ENCODE measurements around the gene PMEPA1. TPM values are rescaled to one million over a fixed set of nuclear protein-coding genes. Genes with fewer than 3 reads are reported as not detected.

The PMEPA1 gene
- total and polyA plus RNA-seq, 3 experiments from 2014 or later = 0.30 to 4.4 (median 3.8) TPM

DNA sequence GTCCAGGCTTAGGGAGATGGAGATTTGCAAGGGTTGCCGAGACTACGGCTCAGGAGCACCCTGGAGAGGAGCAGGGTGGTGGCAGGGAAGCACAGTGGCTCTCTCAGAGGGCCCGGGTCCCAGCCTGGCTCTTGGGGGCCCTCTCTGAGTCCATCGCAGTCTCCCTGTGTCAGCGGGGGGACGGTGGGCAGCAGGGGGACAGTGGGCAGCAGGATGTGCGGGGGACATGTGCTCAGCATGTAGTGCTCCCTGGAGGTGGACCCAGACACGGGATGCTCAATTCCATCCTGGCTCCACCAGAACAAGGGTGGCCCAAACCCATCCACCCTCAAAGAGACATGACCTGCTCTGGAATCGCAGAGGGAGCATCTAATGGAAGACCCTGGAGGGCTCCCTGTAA, 46.6 kb downstream of the PMEPA1 start:
- H3K9me3 Mint-ChIP-seq = no peaks in the 10 kb centered on the region
- H3K4me1 Mint-ChIP-seq = peaks cover 3 to 12% (median 5%) of the 10 kb centered on the region in 3 donors
- no peak overlapping the region for H3K27ac Mint-ChIP-seq
- ChIA-PET CTCF (interaction anchor here (1.0 kb wide), 1 partner anchor 40 kb away, joined by 3 read pairs; no protein-coding TSS in a partner anchor), POLR2A (no interaction called here)
- Histone ChIP-seq H3K27me3 (ENCODE audit: insufficient read depth, low read length, poor library complexity, severe bottlenecking) (no peaks in the 10 kb centered on the region), H3K27ac (ENCODE audit: low read depth, low read length) (no peak overlapping the region), H3K9me3 (ENCODE audit: low read length) (no peaks in the 10 kb centered on the region), H3K4me3 (ENCODE audit: low read length) (no peak overlapping the region), H3K4me1 (ENCODE audit: insufficient read depth, low read length) (peaks cover 4% of the 10 kb centered on the region), H3K36me3 (ENCODE audit: insufficient read depth, low read length) (no peaks in the 10 kb centered on the region)
- DNase-seq = peak in 1 of 5 donors; percentile 35
- peaks cover 0 to 2% of the 10 kb centered on the region in 2 donors for H3K27me3 Mint-ChIP-seq
- no peak overlapping the region for H3K4me3 Mint-ChIP-seq
- H3K36me3 Mint-ChIP-seq = peaks cover 0 to 6% (median 0%) of the 10 kb centered on the region in 3 donors

- DNase-seq = peak in 1 of 5 donors; percentile 29
- Mint-ChIP-seq H3K27me3 (peaks cover 0 to 2% of the 10 kb centered on the region in 2 donors), H3K4me1 (peaks cover 9 to 18% (median 11%) of the 10 kb centered on the region in 3 donors), H3K4me3 (no peak overlapping the region), H3K36me3 (peaks cover 0 to 11% (median 0%) of the 10 kb centered on the region in 3 donors), H3K27ac (no peak overlapping the region), H3K9me3 (no peaks in the 10 kb centered on the region)
- H3K4me1 ChIP-seq (ENCODE audit: insufficient read depth, low read length) = peaks cover 10% of the 10 kb centered on the region
- H3K4me3 ChIP-seq (ENCODE audit: low read length) = no peak overlapping the region
- H3K27ac ChIP-seq (ENCODE audit: low read depth, low read length) = no peak overlapping the region
- H3K36me3 ChIP-seq (ENCODE audit: insufficient read depth, low read length) = no peaks in the 10 kb centered on the region
- H3K9me3 ChIP-seq (ENCODE audit: low read length) = no peaks in the 10 kb centered on the region
- no peaks in the 10 kb centered on the region for H3K27me3 ChIP-seq (ENCODE audit: insufficient read depth, low read length, poor library complexity, severe bottlenecking)
- ChIA-PET CTCF (interaction anchor here (1.0 kb wide), 1 partner anchor 40 kb away, joined by 3 read pairs; no protein-coding TSS in a partner anchor), POLR2A (no interaction called here)
Observed at GRCh38 chr20:57662456-57663240, 47.2 kb downstream of the PMEPA1 start.

GRCh38 chr20:57661746-57662455, 47.9 kb downstream of the PMEPA1 start:
- CTCF ChIA-PET = interaction anchor here (1.0 kb wide), 1 partner anchor 39 kb away, joined by 3 read pairs; no protein-coding TSS in a partner anchor
- POLR2A ChIA-PET = no interaction called here
- H3K27ac ChIP-seq (ENCODE audit: low read depth, low read length) = no peak overlapping the region
- H3K36me3 ChIP-seq (ENCODE audit: insufficient read depth, low read length) = no peaks in the 10 kb centered on the region
- no peaks in the 10 kb centered on the region for H3K9me3 ChIP-seq (ENCODE audit: low read length)
- H3K27me3 ChIP-seq (ENCODE audit: insufficient read depth, low read length, poor library complexity, severe bottlenecking) = no peaks in the 10 kb centered on the region
- H3K9me3 Mint-ChIP-seq = no peaks in the 10 kb centered on the region
- no peak overlapping the region for H3K27ac Mint-ChIP-seq
- H3K27me3 Mint-ChIP-seq = peaks cover 0 to 2% of the 10 kb centered on the region in 2 donors
- H3K4me1 Mint-ChIP-seq = peaks cover 9 to 25% (median 15%) of the 10 kb centered on the region in 3 donors
- H3K4me1 ChIP-seq (ENCODE audit: insufficient read depth, low read length) = peaks cover 17% of the 10 kb centered on the region
- DNase-seq = peak in 1 of 5 donors; percentile 22
- H3K4me3 Mint-ChIP-seq = no peak overlapping the region
- peaks cover 0 to 11% (median 0%) of the 10 kb centered on the region in 3 donors for H3K36me3 Mint-ChIP-seq
- H3K4me3 ChIP-seq (ENCODE audit: low read length) = no peak overlapping the region

DNA sequence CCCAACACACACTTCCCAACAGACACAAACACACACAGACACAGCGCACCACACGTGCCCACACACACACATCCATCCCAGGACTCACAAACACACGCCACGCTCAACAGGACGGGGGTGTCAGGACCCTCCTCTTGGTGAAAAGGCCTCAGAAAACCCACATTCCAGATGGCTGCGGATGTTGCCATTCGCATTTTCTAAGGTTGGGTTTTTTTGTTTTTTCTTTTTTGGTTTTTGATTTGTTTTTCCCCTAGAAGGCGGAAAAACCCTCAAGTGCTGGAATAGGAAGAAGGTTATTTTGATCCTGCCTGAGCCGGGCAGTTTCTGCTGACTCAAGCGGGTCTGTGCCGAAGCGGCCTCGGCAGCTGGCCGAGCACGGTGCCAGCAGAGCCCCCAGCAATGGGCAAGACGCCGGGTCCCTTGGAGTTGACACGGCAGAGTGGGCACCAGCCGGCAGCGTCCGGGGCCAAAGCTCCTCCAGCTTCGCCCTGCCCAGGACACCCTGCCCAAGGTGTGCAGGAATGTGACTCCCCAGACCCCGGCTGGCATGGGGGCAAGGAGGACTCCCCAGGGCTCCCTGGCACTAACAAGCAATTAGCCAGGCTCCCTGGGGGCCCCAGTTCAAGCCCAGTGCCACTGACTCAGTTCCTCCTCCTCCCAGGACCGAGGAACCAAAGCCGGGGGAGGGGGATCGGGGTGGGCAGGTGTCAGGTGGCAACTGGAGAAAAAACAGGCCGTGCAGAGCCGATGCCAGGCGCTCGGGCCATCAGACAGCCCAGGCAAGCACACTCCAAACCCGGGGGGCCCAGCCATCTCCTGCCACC, 48.7 kb downstream of the PMEPA1 start:
- Mint-ChIP-seq H3K4me3 (no peak overlapping the region), H3K4me1 (peaks cover 9 to 32% (median 17%) of the 10 kb centered on the region in 3 donors), H3K36me3 (peaks cover 0 to 11% (median 0%) of the 10 kb centered on the region in 3 donors), H3K27ac (no peak overlapping the region), H3K27me3 (peaks cover 0 to 2% of the 10 kb centered on the region in 2 donors), H3K9me3 (no peaks in the 10 kb centered on the region)
- ChIA-PET POLR2A (no interaction called here), CTCF (no interaction called here)
- H3K4me1 ChIP-seq (ENCODE audit: insufficient read depth, low read length) = peaks cover 17% of the 10 kb centered on the region
- H3K27ac ChIP-seq (ENCODE audit: low read depth, low read length) = no peak overlapping the region
- DNase-seq = peak in 1 of 5 donors; percentile 29
- no peaks in the 10 kb centered on the region for H3K9me3 ChIP-seq (ENCODE audit: low read length)
- H3K36me3 ChIP-seq (ENCODE audit: insufficient read depth, low read length) = no peaks in the 10 kb centered on the region
- no peak overlapping the region for H3K4me3 ChIP-seq (ENCODE audit: low read length)
- H3K27me3 ChIP-seq (ENCODE audit: insufficient read depth, low read length, poor library complexity, severe bottlenecking) = no peaks in the 10 kb centered on the region

GRCh38 chr20:57660181-57660921, 49.5 kb downstream of the PMEPA1 start:
- Histone ChIP-seq H3K4me1 (ENCODE audit: insufficient read depth, low read length) (peaks cover 17% of the 10 kb centered on the region), H3K36me3 (ENCODE audit: insufficient read depth, low read length) (no peaks in the 10 kb centered on the region), H3K27ac (ENCODE audit: low read depth, low read length) (no peak overlapping the region), H3K9me3 (ENCODE audit: low read length) (no peaks in the 10 kb centered on the region), H3K27me3 (ENCODE audit: insufficient read depth, low read length, poor library complexity, severe bottlenecking) (no peaks in the 10 kb centered on the region), H3K4me3 (ENCODE audit: low read length) (no peak overlapping the region)
- Mint-ChIP-seq H3K27me3 (peaks cover 0 to 2% of the 10 kb centered on the region in 2 donors), H3K9me3 (no peaks in the 10 kb centered on the region), H3K36me3 (peaks cover 0 to 11% (median 0%) of the 10 kb centered on the region in 3 donors), H3K4me1 (peaks cover 9 to 33% (median 17%) of the 10 kb centered on the region in 3 donors), H3K27ac (no peak overlapping the region), H3K4me3 (no peak overlapping the region)
- DNase-seq = peak in 1 of 5 donors; percentile 7
- ChIA-PET POLR2A (no interaction called here), CTCF (interaction anchor here (1.4 kb wide), 1 partner anchor 62 kb away, joined by 5 read pairs; no protein-coding TSS in a partner anchor)

GRCh38 chr20:57659517-57660180, 50.2 kb downstream of the PMEPA1 start:
- ChIA-PET CTCF (interaction anchor here (1.4 kb wide), 1 partner anchor 62 kb away, joined by 5 read pairs; no protein-coding TSS in a partner anchor), POLR2A (interaction anchor here (0.5 kb wide), 1 partner anchor 26 kb away, joined by 4 read pairs; no protein-coding TSS in a partner anchor)
- no peak overlapping the region for H3K4me3 Mint-ChIP-seq
- H3K27ac Mint-ChIP-seq = peak overlapping the region in 1 of 8 donors; percentile 22
- H3K27me3 ChIP-seq (ENCODE audit: insufficient read depth, low read length, poor library complexity, severe bottlenecking) = no peaks in the 10 kb centered on the region
- H3K27ac ChIP-seq (ENCODE audit: low read depth, low read length) = no peak overlapping the region
- H3K9me3 Mint-ChIP-seq = no peaks in the 10 kb centered on the region
- peaks cover 10 to 33% (median 17%) of the 10 kb centered on the region in 3 donors for H3K4me1 Mint-ChIP-seq
- H3K27me3 Mint-ChIP-seq = peaks cover 0 to 2% of the 10 kb centered on the region in 2 donors
- H3K36me3 Mint-ChIP-seq = peaks cover 0 to 11% (median 0%) of the 10 kb centered on the region in 3 donors
- H3K4me1 ChIP-seq (ENCODE audit: insufficient read depth, low read length) = peaks cover 17% of the 10 kb centered on the region
- no peak overlapping the region for H3K4me3 ChIP-seq (ENCODE audit: low read length)
- no peaks in the 10 kb centered on the region for H3K36me3 ChIP-seq (ENCODE audit: insufficient read depth, low read length)
- H3K9me3 ChIP-seq (ENCODE audit: low read length) = no peaks in the 10 kb centered on the region
- DNase-seq = peak in 1 of 5 donors; percentile 30

Data from CD8-positive, alpha-beta memory T cell (primary cell).